Endodermal cell (in vitro differentiated cells): ENCODE results near the gene ADCY2. TPM values are rescaled to one million over a fixed set of nuclear protein-coding genes. Genes with fewer than 3 reads are reported as not detected.

Experiments used
- DNase-seq: peaks from one replicate; pipeline ENCODE4 v3.0.0-alpha.2; 2017
- H3K27ac ChIP-seq: 2 replicates; pipeline ENCODE4 v1.5.1; 2013; ENCODE audit warnings: mild to moderate bottlenecking, low read depth, low read length, moderate library complexity
- H3K27me3 ChIP-seq: 2 replicates; pipeline ENCODE4 v1.6.1; 2013; ENCODE audit warnings: mild to moderate bottlenecking, low read length, moderate library complexity; ENCODE audit not compliant: insufficient read depth, control insufficient read depth, poor library complexity, severe bottlenecking
- H3K36me3 ChIP-seq: 2 replicates; pipeline ENCODE4 v1.7.0; 2013; ENCODE audit warnings: mild to moderate bottlenecking, low read length, moderate library complexity; ENCODE audit not compliant: control insufficient read depth, insufficient read depth
- H3K4me1 ChIP-seq: one replicate; pipeline ENCODE4 v1.7.0; 2013; ENCODE audit warnings: low read length; ENCODE audit not compliant: control insufficient read depth, insufficient read depth
- H3K4me3 ChIP-seq: 2 replicates; pipeline ENCODE4 v1.5.1; 2013; ENCODE audit warnings: mild to moderate bottlenecking, low read length, moderate library complexity
- H3K9ac ChIP-seq: 2 replicates; pipeline ENCODE4 v1.6.1; 2013; ENCODE audit warnings: mild to moderate bottlenecking, low read length, moderate library complexity; ENCODE audit not compliant: poor library complexity, severe bottlenecking; ENCODE audit errors: extremely low read depth
- H3K9me3 ChIP-seq: 2 replicates; pipeline ENCODE4 v1.6.1; 2013; ENCODE audit warnings: mild to moderate bottlenecking, low read length, moderate library complexity; ENCODE audit not compliant: control insufficient read depth
- H3K27ac Mint-ChIP-seq: 2 replicates; pipeline ENCODE4 v1.8.0; 2020; ENCODE audit warnings: mixed read lengths
- H3K27me3 Mint-ChIP-seq: 2 replicates; pipeline ENCODE4 v1.8.0; 2021; ENCODE audit warnings: mild to moderate bottlenecking, mixed read lengths; ENCODE audit not compliant: insufficient read depth
- H3K36me3 Mint-ChIP-seq: 2 replicates; pipeline ENCODE4 v1.8.0; 2020; ENCODE audit warnings: low read depth, mixed read lengths
- H3K4me1 Mint-ChIP-seq: 2 replicates; pipeline ENCODE4 v1.8.0; 2020; ENCODE audit warnings: mixed read lengths
- H3K4me3 Mint-ChIP-seq: 2 replicates; pipeline ENCODE4 v1.8.0; 2020; ENCODE audit warnings: mild to moderate bottlenecking, moderate library complexity, mixed read lengths
- H3K9me3 Mint-ChIP-seq: 2 replicates; pipeline ENCODE4 v1.8.0; 2020; ENCODE audit warnings: mild to moderate bottlenecking, mixed read lengths
- WGBS, 2 experiments: methylation state at CpG; one replicate each; pipeline versions ENCODE4 v1.1.5 to v1.1.7; 2013; ENCODE audit warnings: missing lambda C conversion rate in 2 of 2, mixed read lengths in 1 of 2; ENCODE audit not compliant: insufficient coverage in 1 of 2, insufficient read length in 1 of 2; 5-methylcytosine and 5-hydroxymethylcytosine counted together
- total RNA-seq, 2 donors: library from RNA; stranded (reverse); fragmentation: NEBNext Ultra II Directional in 1 of 2; extraction: Animal tissue kit (Norgen Biotek cat#: 25700) in 1 of 2; gene quantifications; 2 replicates in 1 of 2; 3 replicates in 1 of 2; pipeline ENCODE4 v1.2.1, GENCODE V29; 2021
- TF ChIP-seq, protein P1 (sequence below): fragments of 200-600 bp; sonication (generic); conservative IDR thresholded peaks from 2 replicates; pipeline ENCODE4 v1.5.0; 2021; ENCODE audit warnings: antibody characterized with exemption, mild to moderate bottlenecking

ADCY2 gene
- total RNA-seq, 2 donors from 2014 or later, result 61.5 to 63.2 TPM

DNA sequence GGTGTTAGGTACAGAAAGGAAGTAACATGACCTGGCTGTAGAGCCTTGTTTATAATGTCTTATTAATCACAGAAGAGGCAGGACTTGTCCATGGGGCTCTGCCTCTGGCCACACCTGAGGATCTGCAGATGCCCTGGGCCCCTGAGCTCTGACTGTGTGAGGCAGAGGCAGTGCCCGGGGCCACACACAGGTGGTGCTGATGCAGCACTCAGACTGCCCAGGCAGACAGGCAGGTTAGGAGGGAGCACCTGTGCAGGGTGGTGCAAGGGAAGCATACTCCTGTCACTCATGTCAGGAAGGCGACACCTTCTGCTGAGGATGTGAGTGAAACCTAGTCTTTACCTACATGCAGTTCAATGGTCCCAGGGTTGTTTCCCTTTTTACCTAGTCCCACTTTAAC, 366.3 kb downstream of the ADCY2 start:
- Mint-ChIP-seq H3K9me3 (no peaks in the 10 kb centered on the region), H3K36me3 (peaks cover 16% of the 10 kb centered on the region), H3K27ac (no peak overlapping the region), H3K4me3 (no peak overlapping the region), H3K4me1 (peaks cover 6% of the 10 kb centered on the region), H3K27me3 (no peaks in the 10 kb centered on the region)
- Histone ChIP-seq H3K9ac (no peak overlapping the region), H3K36me3 (peaks cover 5% of the 10 kb centered on the region), H3K27ac (no peak overlapping the region), H3K4me3 (no peak overlapping the region), H3K9me3 (no peaks in the 10 kb centered on the region), H3K27me3 (no peaks in the 10 kb centered on the region), H3K4me1 (peaks cover 6% of the 10 kb centered on the region)
- WGBS, 2 experiments, result 92 to 100% methylated on average over 2 of the region's 2 CpGs
- TF ChIP-seq, protein P1, sequence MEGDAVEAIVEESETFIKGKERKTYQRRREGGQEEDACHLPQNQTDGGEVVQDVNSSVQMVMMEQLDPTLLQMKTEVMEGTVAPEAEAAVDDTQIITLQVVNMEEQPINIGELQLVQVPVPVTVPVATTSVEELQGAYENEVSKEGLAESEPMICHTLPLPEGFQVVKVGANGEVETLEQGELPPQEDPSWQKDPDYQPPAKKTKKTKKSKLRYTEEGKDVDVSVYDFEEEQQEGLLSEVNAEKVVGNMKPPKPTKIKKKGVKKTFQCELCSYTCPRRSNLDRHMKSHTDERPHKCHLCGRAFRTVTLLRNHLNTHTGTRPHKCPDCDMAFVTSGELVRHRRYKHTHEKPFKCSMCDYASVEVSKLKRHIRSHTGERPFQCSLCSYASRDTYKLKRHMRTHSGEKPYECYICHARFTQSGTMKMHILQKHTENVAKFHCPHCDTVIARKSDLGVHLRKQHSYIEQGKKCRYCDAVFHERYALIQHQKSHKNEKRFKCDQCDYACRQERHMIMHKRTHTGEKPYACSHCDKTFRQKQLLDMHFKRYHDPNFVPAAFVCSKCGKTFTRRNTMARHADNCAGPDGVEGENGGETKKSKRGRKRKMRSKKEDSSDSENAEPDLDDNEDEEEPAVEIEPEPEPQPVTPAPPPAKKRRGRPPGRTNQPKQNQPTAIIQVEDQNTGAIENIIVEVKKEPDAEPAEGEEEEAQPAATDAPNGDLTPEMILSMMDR, result peak; percentile 64
- peak; percentile 72 for DNase-seq

DNA sequence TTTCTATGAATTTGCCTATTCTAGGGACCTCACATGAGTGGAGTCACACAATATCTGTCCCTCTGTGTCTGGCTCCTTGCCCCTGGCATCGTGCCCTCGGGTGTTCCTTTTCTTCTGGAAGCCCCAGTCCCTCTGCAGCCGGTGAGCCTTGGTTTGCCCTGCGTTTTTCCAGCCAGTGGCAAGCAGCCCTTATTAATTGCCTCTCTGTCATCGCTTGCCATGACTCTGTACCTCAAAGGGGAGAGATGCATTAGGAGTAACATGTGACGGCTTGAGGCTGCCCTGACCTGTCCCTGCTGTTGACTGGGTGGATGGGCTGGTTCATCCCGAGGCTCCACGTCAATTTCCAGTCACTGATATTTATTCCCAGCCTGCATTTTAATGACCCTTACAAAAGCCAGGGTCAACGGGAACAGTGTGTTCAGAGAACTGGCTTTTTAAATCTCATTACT, 367.7 kb downstream of the ADCY2 start:
- Histone ChIP-seq H3K9ac (no peak overlapping the region), H3K4me1 (no peaks in the 10 kb centered on the region), H3K27me3 (no peaks in the 10 kb centered on the region), H3K36me3 (peaks cover 6% of the 10 kb centered on the region), H3K4me3 (no peak overlapping the region), H3K27ac (no peak overlapping the region), H3K9me3 (no peaks in the 10 kb centered on the region)
- no peak for DNase-seq
- H3K4me3 Mint-ChIP-seq, result no peak overlapping the region
- H3K27ac Mint-ChIP-seq, result peak overlapping the region; percentile 59
- no peaks in the 10 kb centered on the region for H3K27me3 Mint-ChIP-seq
- H3K4me1 Mint-ChIP-seq, result no peaks in the 10 kb centered on the region
- WGBS, 2 experiments, result 83 to 94% methylated on average over 4 to 9 of the region's 9 CpGs
- no peaks in the 10 kb centered on the region for H3K9me3 Mint-ChIP-seq
- H3K36me3 Mint-ChIP-seq, result peaks cover 9% of the 10 kb centered on the region
- TF ChIP-seq, protein P1, result no peak

DNA sequence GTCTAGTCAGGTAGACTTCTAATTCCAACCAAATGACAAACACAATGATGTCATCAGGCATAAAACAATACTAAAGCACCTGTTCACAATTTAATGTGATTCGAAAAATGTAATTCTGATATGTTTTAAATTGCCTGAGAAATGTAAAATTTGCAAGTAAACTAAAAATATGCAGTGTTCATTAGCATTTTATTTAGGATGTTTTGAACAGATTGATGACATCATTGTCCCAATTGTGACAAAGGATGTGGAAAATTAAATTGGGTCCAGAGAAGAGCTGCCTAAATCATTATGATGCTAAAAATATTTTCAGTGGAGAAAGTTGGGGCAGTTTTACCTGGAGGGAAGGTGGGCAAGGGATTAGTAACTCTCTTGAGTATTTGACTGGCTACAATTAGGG, 368.5 kb downstream of the ADCY2 start:
- Mint-ChIP-seq H3K27ac (no peak overlapping the region), H3K4me1 (no peaks in the 10 kb centered on the region), H3K36me3 (peaks cover 12% of the 10 kb centered on the region), H3K27me3 (no peaks in the 10 kb centered on the region), H3K4me3 (no peak overlapping the region), H3K9me3 (no peaks in the 10 kb centered on the region)
- TF ChIP-seq, protein P1, result no peak
- no peaks in the 10 kb centered on the region for H3K4me1 ChIP-seq
- no peaks in the 10 kb centered on the region for H3K9me3 ChIP-seq
- H3K36me3 ChIP-seq, result peaks cover 6% of the 10 kb centered on the region
- no peak overlapping the region for H3K27ac ChIP-seq
- H3K27me3 ChIP-seq, result no peaks in the 10 kb centered on the region
- H3K4me3 ChIP-seq, result no peak overlapping the region
- 82 to 88% methylated on average over 1 of the region's 1 CpG for WGBS, 2 experiments
- H3K9ac ChIP-seq, result no peak overlapping the region
- DNase-seq, result no peak
